ENCODE measurements around the gene ROR2.

DNA sequence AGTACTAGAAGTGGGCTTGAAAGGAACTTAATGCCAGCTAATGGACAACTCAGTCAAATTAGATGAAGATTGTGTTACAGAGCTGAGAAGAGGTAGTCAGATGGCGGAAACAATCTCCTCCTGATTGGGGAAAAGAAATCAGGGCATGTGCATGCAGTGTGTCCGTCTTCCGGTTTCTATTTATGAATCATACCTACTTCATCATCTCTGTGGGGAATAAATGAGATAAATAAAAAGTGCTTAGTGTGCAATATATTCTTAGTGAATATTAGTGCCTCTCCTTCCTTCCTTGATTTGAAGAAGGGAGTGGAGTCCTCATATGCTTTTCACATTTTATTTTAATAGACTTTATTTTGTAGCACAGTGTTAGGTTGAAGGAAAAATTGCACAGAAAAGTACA, 417.7 kb downstream of the ROR2 start:
- TF ChIP-seq FOXA1 (IDR thresholded peaks at IDR 0.05) (no peak), TARDBP (IDR thresholded peaks at IDR 0.05) (no peak), SP1 (IDR thresholded peaks at IDR 0.05) (no peak), ARNT (IDR thresholded peaks at IDR 0.05) (no peak), L3MBTL2 (conservative IDR thresholded peaks at IDR 0.05) (no peak), HDGF (IDR thresholded peaks at IDR 0.05; ENCODE audit: borderline replicate concordance) (no peak), FOXM1 (IDR thresholded peaks at IDR 0.05; ENCODE audit: borderline replicate concordance) (no peak), ZNF384 (IDR thresholded peaks at IDR 0.05) (no peak), ELF4 (IDR thresholded peaks at IDR 0.05) (no peak), FOXK2 (IDR thresholded peaks at IDR 0.05) (no peak), BHLHE40 (IDR thresholded peaks at IDR 0.05; ENCODE audit: borderline replicate concordance) (no peak), SUZ12 (IDR thresholded peaks at IDR 0.05) (no peak)
- TF ChIP-seq, protein P1, sequence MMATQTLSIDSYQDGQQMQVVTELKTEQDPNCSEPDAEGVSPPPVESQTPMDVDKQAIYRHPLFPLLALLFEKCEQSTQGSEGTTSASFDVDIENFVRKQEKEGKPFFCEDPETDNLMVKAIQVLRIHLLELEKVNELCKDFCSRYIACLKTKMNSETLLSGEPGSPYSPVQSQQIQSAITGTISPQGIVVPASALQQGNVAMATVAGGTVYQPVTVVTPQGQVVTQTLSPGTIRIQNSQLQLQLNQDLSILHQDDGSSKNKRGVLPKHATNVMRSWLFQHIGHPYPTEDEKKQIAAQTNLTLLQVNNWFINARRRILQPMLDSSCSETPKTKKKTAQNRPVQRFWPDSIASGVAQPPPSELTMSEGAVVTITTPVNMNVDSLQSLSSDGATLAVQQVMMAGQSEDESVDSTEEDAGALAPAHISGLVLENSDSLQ (IDR thresholded peaks at IDR 0.05) = no peak

All from HEK293T (cell line).